ENCODE measurements around the gene THAP10.
"Not testable (repeated sequence)": the region's sequence is repeated elsewhere in the genome, so short reads cannot be mapped to it uniquely, and the experiment has no call there.

The THAP10 gene

DNA sequence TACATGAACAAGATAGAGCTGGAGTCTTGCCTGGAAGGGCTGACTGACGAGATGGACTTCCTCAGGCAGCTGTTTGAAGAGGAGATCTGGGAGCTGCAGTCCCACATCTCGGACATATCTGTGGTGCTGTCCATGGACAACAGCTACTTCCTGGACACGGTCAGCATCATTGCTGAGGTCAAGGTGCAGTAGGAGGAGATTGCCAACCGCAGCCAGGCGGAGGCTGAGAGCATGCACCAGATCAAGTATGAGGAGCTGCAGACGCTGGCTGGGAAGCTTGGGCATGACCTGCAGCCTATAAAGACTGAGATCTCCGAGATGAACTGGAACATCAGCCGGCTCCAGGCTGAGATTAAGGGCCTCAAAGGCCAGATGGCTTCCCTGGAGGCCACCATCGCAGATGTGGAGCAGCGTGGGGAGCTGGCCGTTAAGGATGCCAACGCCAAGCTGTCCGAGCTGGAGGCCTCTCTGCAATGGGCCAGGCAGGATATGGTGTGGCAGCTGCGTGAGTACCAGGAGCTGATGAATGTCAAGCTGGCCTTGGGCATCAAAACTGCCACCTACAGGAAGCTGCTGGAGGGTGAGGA, 32.8 kb downstream of the THAP10 start:
- TF ChIP-seq, protein P1, sequence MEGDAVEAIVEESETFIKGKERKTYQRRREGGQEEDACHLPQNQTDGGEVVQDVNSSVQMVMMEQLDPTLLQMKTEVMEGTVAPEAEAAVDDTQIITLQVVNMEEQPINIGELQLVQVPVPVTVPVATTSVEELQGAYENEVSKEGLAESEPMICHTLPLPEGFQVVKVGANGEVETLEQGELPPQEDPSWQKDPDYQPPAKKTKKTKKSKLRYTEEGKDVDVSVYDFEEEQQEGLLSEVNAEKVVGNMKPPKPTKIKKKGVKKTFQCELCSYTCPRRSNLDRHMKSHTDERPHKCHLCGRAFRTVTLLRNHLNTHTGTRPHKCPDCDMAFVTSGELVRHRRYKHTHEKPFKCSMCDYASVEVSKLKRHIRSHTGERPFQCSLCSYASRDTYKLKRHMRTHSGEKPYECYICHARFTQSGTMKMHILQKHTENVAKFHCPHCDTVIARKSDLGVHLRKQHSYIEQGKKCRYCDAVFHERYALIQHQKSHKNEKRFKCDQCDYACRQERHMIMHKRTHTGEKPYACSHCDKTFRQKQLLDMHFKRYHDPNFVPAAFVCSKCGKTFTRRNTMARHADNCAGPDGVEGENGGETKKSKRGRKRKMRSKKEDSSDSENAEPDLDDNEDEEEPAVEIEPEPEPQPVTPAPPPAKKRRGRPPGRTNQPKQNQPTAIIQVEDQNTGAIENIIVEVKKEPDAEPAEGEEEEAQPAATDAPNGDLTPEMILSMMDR (IDR thresholded peaks at IDR 0.05; ENCODE audit: insufficient read depth, low read depth, low read length, missing control alignments), result no peak
- DNase-seq (ENCODE audit: low read depth), result no peak
- no peak overlapping the region for H3K4me3 ChIP-seq (ENCODE audit: low read depth, low read length)

DNA sequence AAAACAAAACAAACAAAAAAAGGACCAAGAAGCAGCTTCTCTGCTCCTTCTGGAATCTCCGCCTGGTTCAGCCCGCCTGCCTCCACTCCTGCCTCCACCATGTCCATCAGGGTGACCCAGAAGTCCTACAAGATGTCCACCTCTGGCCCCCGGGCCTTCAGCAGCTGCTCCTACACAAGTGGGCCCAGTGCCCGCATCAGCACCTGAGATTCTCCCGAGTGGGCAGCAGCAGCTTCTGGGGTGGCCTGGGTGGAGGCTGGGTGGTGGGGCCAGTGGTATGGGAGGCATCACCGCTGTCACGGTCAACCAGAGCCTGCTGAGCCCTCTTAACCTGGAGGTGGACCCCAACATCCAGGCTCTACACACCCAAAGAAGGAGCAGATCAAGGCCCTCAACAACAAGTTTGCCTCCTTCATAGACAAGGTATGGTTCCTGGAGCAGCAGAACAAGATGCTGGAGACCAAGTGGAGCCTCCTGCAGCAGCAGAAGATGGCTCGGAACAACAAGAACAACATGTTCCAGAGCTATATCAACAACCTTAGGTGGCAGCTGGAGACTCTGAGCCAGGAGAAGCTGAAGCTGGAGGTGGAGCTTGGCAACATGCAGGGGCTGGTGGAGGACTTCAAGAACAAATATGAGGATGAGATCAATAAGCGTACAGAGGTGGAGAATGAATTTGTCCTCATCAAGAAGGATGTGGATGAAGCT, 33.5 kb downstream of the THAP10 start:
- not testable (repeated sequence) for DNase-seq (ENCODE audit: low read depth); H3K4me3 ChIP-seq (ENCODE audit: low read depth, low read length)

DNA sequence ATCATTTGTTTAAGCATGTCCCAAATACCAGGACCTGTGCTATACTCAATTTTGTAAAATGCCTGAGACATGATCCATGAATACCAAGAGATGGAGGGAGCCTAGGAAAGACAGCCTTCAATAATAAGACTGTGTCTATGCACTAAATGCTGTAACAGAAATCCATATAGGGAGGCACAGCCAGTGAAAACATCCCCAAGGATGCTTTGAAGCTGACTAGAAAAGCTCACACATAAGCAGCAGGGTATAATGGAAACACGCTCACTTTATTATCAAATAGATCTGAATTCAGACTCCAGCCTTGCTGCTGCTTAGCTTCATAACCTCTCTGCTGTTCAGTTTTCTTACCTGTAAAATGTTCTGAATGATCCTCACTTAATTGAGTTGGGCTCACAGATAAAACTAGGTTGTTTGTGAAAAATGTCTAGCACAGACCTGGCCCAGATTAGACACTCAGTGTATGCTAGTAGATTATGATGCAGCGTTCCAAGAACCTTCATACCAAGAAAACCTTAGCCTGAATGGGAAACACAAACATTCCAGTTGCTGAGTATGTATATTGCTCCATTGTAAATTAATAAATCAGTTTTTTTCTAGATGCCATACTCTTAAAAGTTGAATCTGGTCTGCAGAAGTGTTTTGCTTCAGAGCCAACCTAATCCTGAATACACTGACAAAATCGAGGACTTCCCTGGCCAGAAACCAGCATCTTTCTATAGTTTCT, 34.5 kb downstream of the THAP10 start:
- DNase-seq (ENCODE audit: low read depth), result no peak
- no peak overlapping the region for H3K4me3 ChIP-seq (ENCODE audit: low read depth, low read length)
- TF ChIP-seq, protein P1 (IDR thresholded peaks at IDR 0.05; ENCODE audit: insufficient read depth, low read depth, low read length, missing control alignments), result no peak

DNA sequence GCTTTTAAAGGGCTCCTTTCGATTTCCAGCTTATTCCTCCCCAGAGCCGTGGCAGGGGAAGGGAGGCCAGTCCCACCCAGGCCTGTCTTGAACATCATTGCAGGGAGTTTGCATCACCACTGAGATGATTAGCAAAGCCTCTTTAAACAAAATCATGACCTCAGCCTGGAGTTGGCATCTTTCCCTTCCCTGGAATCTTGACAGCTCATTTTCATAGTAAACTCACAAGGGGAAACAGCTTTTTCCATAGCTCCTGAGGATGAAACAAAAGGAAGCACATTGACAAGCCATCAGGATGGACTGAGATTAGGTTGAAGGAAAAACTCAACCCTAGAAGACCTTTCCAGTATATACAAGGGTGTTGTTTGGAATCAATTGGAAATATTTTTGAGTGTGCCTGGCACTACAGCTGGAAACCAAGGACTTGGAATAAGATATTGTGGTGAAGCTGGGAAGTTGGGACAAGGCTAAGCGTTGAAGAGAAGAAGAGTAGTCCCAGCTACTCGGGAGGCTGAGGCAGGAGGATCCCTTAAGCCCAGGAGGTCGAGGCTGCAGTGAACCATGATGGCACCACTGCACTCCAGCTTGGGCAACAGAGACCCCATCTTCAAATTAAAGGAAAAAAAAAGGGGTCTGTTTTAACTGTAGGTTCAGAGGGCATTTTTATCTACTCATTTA, 35.2 kb downstream of the THAP10 start:
- no peak for DNase-seq (ENCODE audit: low read depth)
- TF ChIP-seq, protein P1 (IDR thresholded peaks at IDR 0.05; ENCODE audit: insufficient read depth, low read depth, low read length, missing control alignments), result no peak
- H3K4me3 ChIP-seq (ENCODE audit: low read depth, low read length), result no peak overlapping the region

DNA sequence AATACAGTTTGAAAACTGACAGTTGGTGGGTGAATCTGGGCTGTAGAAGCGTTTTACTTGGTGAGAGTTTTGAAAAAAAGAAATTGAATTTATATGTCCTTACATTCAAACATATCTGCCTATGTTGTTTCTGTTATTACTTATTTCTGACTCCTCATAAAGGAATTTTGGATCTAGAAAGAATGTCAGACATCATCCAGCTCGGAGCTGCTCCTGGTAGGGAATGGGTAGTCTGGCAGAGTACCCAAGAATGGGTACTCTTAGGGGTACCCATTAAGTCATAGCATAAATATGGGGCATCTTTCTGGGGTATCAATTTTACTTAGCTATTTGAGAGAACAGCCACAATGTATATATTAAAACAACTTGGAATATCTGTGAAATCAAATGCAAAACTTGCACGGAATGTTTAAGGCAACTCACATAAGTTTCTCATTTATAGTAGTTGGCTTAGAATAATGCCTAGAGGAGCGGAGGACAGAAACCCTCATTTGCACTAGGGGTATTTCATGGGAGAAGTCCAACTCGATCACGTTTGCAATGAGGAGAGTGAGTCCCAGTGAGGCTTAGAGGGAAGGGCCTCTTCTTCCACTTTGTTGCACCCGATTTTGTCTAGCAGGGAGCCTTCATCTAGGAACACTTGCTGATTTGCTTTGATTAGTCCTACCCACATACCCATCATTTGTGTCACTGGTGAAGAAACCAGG, 35.9 kb downstream of the THAP10 start:
- TF ChIP-seq, protein P1 (IDR thresholded peaks at IDR 0.05; ENCODE audit: insufficient read depth, low read depth, low read length, missing control alignments), result no peak
- DNase-seq (ENCODE audit: low read depth), result no peak
- no peak overlapping the region for H3K4me3 ChIP-seq (ENCODE audit: low read depth, low read length)

DNA sequence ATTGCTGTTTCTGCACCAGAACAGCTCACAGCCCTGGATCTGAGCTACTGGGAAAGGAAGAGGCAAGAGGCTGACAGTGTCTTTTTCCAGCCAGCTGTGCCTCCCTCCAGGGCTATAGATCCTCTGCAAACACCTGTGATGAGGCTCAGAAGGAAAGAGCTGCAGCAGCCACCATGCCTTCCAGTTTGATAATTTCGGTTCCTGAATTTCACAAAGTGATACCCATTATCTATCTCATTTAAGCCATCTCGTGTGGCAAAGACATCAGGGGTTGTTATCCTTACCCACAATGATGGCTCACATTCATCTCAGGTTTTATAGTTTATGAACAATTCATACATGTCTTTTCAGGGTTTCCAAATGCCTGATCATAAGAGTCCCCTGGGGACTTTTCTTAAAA, 36.5 kb downstream of the THAP10 start:
- peak; percentile 73 for DNase-seq (ENCODE audit: low read depth)
- H3K4me3 ChIP-seq (ENCODE audit: low read depth, low read length), result no peak overlapping the region
- TF ChIP-seq, protein P1 (IDR thresholded peaks at IDR 0.05; ENCODE audit: insufficient read depth, low read depth, low read length, missing control alignments), result no peak

DNA sequence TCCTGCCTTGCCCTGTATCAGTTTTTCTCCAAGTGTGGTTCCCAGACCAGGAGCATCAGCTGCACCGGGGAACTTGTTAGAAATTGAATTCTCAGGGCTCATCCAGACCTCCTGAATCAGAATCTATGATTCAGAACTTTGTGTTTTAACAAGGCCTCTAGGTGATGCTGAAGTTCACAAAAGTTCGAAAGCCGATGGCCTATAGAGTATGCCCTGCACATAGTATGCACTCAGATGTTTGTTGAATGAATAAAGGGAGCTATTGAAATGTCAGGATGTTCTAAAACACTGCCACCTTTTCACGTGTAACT, 37.6 kb downstream of the THAP10 start:
- H3K4me3 ChIP-seq (ENCODE audit: low read depth, low read length), result peak overlapping the region; percentile 66
- TF ChIP-seq, protein P1 (IDR thresholded peaks at IDR 0.05; ENCODE audit: insufficient read depth, low read depth, low read length, missing control alignments), result no peak
- peak; percentile 30 for DNase-seq (ENCODE audit: low read depth)

Data from GM12865 (cell line).